Right lobe of liver (tissue), 4 donors: ENCODE data around the gene FLT1.

Experiments used
- CTCF ChIP-seq, 4 donors: fragments of 200-600 bp in 3 of 4; fragments of 450-650 bp in 1 of 4; IDR thresholded peaks; one replicate each; pipeline versions ENCODE4 v1.5.1 to v1.8.0; 2016 to 2022; ENCODE audit warnings: antibody characterized with exemption in 4 of 4, mild to moderate bottlenecking in 2 of 4
- POLR2A ChIP-seq: fragments of 450-650 bp; IDR thresholded peaks from one replicate; pipeline ENCODE4 v1.6.1; 2017; ENCODE audit warnings: antibody characterized with exemption, mild to moderate bottlenecking
- donor health status: DM: no; HTN: no; CAD: no.
- donor health status: DM: no; HTN: no; CAD: no.
- donor health status: DM: no; HTN: yes; CAD: no.

GRCh38 chr13:28406733-28407266 is 88.1 kb downstream of the FLT1 start:
- TF ChIP-seq CTCF (IDR thresholded peaks at IDR 0.05) (no peak), POLR2A (no peak)
